Measurements from ENCODE around the gene CDRT4.
"Not testable (repeated sequence)": the region's sequence is repeated elsewhere in the genome, so short reads cannot be mapped to it uniquely, and the experiment has no call there.

Gene CDRT4

DNA sequence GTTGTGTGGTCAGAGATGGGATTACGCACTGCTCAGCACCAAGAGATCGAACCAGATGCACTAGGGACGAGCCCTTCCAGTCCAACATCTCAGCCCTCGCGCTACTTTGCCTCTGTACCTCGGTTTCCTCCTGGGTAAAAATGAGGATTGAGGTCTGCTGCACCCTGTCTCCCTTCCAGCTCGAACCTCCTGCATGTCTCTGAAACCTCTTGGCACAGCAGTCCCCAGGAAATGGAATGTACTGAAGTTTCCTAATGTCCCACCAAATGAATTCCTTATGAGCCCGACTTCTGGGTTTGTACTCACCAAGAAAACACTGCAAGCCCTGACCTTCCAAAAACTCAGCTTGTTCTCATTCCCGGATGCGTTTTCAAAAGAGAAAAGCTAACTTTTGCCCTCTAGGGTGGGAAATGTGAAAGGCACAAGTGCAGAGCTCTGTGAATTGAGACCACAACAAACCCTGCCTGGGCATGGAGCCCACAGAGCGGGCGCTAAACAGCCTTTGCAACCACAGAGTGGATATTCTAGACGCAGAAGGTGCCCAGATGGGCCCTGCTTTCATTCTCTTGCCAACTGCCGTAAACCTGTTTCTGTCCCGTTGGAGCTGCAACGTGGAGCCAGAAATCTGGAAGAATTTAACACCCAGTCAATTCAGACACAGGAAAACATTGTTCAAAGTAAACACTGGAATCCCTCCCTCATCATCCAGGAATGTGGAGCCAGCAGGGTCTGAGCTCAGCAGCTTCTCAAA lies 10.3 kb downstream of the CDRT4 start:
- DNase-seq (ENCODE audit: low spot score): no peak

- DNase-seq (ENCODE audit: low spot score): no peak
Measured at GRCh38 chr17:15456496-15456895, 10.9 kb downstream of the CDRT4 start.

DNA sequence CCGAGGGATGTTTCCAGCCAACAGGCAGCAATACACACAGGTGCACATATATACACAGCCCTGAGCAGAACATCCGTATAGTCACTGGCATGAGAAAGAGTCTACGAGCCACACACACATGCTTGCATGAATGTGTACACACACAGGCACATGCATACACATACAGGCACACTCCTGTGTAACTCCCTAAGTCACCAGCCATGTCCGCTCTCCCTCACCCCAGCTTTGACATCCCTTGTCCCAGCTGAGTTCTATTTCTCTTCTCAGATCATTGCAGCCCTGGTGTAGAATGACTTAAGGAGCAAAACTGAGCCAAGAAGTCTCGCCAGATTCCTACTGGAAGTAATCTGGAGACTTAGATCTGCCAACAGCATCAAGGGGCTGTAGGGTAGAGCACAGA lies 13.1 kb downstream of the CDRT4 start:
- DNase-seq (ENCODE audit: low spot score): no peak

GRCh38 chr17:15453782-15454181 lies 13.6 kb downstream of the CDRT4 start:
- no peak for DNase-seq (ENCODE audit: low spot score)

- no peak for DNase-seq (ENCODE audit: low spot score)
Measured at GRCh38 chr17:15453246-15453645, 14.2 kb downstream of the CDRT4 start.

GRCh38 chr17:15452746-15453145 lies 14.7 kb downstream of the CDRT4 start:
- no peak for DNase-seq (ENCODE audit: low spot score)

- DNase-seq (ENCODE audit: low spot score): no peak
Measured at GRCh38 chr17:15451680-15452079, 15.7 kb downstream of the CDRT4 start.

DNA sequence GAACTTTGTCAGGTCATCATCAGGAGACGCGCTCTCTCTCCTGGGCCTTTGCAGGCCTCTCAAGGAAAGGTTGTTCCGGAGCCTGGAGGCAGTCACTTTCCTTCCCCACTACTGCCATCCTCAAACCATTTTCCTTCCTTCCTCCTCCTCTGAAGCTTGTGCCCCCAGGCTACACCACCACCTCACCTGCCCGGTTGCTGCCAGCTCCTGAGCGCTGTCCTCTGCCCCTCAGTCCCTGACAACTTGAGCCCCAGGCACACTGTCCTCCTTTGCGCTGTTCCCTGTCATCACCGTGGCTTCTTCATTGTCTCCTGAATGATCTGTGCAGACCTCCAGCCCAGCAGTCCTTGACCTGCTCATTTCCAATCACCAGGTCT lies 18.9 kb downstream of the CDRT4 start:
- DNase-seq (ENCODE audit: low spot score): no peak

DNA sequence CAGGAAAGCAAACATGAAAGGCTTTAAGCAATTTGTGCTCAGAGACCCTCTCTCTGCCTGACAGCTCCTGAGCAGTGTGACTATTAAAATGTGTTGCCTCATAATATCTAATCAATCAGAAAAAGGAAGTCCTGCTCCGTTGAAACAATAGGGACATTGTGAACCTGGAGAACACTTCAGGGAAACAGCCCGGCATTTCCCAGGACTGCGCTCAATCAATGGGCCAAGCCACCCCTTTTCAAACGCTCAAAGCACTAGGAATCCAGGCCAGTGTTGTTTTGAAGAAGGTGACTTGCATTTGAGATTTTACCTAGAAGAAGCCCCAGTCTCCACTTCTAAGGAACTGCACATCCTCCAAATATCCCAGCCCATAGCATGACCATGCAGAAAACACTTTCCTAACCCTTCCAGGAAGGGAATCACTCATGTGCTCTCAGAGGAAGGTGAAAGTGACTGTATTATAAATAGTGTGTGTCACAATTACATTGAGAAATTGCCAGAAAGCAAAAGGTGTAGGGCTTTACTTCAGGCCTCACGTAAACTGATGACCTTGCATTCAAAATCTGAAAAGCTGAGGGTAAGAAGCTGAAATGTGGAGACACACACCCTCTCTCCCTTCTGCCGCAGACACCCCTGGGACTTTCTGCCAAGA lies 19.4 kb downstream of the CDRT4 start:
- no peak for DNase-seq (ENCODE audit: low spot score)

DNA sequence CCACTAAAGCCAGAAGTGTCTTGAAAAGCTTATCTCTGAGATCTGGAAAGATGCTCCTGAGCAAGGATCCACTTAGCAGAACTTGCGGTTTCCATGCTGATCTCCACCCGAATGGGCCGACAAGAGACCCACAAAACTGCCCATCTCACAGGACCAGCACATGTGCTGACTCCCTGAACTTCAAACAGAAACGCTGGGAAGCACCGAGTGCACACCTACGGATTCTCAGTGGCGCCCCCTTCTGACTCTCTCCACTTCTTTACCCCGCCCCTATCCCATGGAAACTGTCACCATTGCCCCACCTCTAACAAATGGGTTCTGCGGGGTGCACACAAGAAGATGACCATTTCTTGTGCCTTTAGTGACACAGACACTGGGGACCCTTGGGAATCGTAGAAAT lies 21.4 kb downstream of the CDRT4 start:
- no peak for DNase-seq (ENCODE audit: low spot score)

GRCh38 chr17:15444805-15445204 lies 22.6 kb downstream of the CDRT4 start:
- no peak for DNase-seq (ENCODE audit: low spot score)

DNA sequence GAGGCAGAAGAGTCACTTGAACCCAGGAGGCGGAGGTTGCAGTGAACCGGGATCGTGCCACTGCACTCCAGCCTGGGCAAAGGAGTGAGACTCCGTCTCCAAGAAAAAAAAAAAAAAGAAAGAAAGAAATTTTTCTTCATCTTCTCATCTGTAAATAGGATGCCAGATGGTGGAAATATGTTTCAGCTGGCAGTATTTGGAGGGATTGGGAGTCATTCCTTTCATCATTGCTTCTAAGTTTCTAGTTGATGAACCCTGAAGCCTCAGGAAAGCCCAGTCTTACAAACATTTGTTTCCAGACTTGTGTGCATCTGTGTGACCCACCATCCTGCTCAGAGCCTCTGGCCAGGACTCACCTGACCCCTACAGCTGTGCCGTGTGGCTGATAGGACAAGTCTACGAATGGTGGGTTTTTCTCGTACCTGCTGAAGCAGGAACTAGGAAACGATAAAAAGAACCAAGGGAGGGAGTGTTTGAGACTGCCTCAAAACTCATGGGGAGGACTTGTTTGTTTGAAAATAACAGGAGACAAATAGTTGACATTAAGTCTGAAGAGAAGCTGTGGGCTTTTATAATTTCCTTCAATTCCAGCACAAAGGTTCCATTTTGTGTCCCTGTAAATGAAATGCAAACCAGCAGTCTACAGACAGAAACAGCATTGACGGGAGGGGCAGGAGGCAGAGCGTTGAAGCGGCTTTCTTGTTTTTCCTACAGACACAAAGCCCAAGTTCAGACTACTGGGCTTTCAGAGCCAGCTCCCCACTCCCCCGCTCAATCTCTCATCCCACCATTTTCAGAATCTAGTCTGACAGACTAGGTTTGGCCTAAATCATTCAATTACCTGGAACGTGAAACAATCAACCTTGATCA lies 24.9 kb downstream of the CDRT4 start:
- DNase-seq (ENCODE audit: low spot score): no peak

DNA sequence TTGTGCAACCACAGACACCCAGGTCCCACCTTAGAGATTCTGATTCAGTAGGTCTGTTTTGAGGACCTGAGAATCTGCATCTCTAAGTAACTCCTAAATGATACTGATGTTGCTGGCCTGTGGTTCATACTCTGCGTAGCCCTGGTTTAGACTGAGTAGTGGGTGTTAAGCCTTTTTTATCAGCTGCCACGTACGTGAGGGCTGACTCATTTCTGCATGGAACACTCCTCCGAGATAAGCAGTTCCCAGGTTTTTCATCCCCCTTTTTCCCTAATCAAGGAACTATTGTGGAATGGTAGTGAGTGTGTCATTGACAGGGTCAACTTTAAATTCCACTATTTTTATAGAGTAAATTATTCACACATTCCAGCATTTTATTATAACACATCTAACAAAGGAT lies 26.1 kb downstream of the CDRT4 start:
- no peak for DNase-seq (ENCODE audit: low spot score)

- no peak for DNase-seq (ENCODE audit: low spot score)
Measured at GRCh38 chr17:15440347-15440746, 27.1 kb downstream of the CDRT4 start.

- DNase-seq (ENCODE audit: low spot score): not testable (repeated sequence)
Measured at GRCh38 chr17:15439205-15439985, 28.0 kb downstream of the CDRT4 start.

DNA sequence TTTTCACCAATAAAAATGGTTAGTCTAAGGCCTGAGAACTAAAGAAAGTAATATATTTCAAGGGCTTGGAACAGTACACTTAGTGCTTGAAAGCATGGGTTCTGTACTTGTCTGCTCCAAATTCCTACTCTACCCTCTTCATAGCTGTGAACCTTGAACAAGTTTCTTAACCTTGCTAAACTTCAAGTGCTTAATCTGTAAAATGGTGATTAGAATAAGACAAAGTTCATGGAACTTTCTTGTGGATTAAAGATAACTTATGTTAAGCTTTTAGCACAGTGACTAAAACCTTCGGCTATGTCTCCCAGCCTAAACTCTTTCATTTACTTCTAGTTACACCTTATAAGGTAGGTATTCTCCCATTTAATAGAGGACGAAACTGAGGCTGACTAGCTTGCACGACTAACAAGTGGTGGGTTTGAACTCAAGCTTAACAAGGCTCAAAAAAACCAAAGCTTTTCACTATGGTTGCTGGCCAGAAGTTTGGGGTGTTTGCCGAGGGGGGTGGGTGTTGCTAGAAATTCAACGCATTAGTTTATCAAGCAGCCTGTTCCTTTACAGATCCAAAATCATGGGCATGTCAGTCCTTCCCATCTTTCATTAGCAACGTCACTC lies 28.8 kb downstream of the CDRT4 start:
- DNase-seq (ENCODE audit: low spot score): no peak

DNA sequence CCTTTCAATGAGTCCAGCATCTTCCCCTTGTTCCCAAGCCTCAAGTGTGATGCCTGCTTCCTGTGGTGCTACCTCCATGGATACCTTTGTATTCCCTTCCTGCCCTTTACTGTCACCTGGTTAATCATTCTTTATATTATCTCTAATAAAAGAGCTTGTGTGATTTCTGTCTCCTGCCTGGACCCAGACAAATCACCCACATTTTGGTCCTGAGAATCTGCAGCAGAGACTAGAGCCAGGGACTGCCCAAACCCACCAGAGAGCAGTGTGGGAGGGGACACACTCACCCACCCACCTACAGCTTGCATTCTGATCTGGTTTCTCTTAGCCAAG lies 30.2 kb downstream of the CDRT4 start:
- DNase-seq (ENCODE audit: low spot score): no peak

DNA sequence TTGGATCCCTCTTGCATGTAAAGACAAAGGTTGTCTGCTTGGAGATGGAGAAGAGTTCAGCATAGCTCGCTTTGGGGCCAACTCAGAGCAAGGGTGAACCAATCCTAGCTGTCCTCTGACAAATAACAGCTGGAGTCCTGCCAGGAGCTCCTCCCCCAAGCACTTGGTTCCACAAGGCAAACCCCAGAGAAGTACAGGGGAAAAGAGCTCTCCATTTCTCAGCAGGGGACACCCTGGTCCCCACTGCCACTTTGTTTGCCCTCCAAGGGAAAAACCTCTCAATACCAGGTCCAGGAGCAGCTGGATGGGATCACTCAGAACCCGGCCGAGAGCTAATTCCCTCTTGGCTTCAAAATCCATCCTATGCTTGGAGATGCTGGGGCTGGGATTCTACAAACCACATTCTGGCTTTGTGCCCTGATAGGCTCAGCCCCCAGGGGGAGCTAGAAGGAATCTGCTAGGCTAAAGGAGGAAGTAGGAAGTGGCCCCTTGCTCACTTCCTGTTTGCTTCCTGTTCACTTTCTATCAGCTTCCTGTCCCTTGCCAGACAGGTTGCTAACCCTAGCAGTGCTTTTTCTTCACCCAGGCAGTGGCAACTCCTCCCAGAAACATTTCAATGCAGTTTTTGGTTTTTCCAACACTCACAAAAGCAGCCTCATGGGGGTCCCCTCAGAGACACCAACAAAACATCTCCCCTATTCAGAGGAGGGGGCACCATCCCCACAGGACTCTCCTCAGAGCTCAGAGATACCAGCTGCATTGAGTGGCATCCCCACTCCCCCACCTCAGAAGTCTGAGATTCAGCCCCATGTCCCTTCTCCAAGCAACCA lies 30.7 kb downstream of the CDRT4 start:
- DNase-seq (ENCODE audit: low spot score): peak; percentile 37

- no peak for DNase-seq (ENCODE audit: low spot score)
Measured at GRCh38 chr17:15434956-15435355, 32.5 kb downstream of the CDRT4 start.

- DNase-seq (ENCODE audit: low spot score): no peak
Measured at GRCh38 chr17:15432807-15433611, 34.4 kb downstream of the CDRT4 start.
